GM12891 (cell line): ENCODE measurements around the gene GABRQ.

Source experiments
- PAX5 ChIP-seq: IDR thresholded peaks from 2 replicates; pipeline ENCODE4 v1.6.1; 2011; ENCODE audit warnings: low read length, moderate library complexity, mild to moderate bottlenecking; ENCODE audit not compliant: insufficient read depth, severe bottlenecking
- POLR2A ChIP-seq: IDR thresholded peaks from 2 replicates; pipeline ENCODE4 v1.6.1; 2011; ENCODE audit warnings: low read depth, low read length, control low read depth
- POLR2AphosphoS5 ChIP-seq: IDR thresholded peaks from 2 replicates; pipeline ENCODE4 v1.6.1; 2011; ENCODE audit warnings: low read depth, low read length, control low read depth
- SPI1 ChIP-seq: IDR thresholded peaks from 2 replicates; pipeline ENCODE4 v1.6.1; 2011; ENCODE audit warnings: low read depth, low read length, control low read depth
- TAF1 ChIP-seq: IDR thresholded peaks from 2 replicates; pipeline ENCODE4 v1.6.1; 2011; ENCODE audit warnings: low read depth, low read length, control low read depth

- TF ChIP-seq POLR2A, result no peak
- TF ChIP-seq POLR2AphosphoS5, result no peak
- no peak for TF ChIP-seq TAF1
- TF ChIP-seq SPI1, result no peak
- TF ChIP-seq PAX5, result no peak
Observed at GRCh38 chrX:152619897-152620296, 17.8 kb upstream of the GABRQ start.
